ENCODE results near the gene CFAP251.
A peak's percentile ranks its signal among the peaks of the same experiment; 100 is the strongest.
"Not testable (repeated sequence)": the region's sequence is repeated elsewhere in the genome, so short reads cannot be mapped to it uniquely, and the experiment has no call there.

Gene CFAP251, protein sequence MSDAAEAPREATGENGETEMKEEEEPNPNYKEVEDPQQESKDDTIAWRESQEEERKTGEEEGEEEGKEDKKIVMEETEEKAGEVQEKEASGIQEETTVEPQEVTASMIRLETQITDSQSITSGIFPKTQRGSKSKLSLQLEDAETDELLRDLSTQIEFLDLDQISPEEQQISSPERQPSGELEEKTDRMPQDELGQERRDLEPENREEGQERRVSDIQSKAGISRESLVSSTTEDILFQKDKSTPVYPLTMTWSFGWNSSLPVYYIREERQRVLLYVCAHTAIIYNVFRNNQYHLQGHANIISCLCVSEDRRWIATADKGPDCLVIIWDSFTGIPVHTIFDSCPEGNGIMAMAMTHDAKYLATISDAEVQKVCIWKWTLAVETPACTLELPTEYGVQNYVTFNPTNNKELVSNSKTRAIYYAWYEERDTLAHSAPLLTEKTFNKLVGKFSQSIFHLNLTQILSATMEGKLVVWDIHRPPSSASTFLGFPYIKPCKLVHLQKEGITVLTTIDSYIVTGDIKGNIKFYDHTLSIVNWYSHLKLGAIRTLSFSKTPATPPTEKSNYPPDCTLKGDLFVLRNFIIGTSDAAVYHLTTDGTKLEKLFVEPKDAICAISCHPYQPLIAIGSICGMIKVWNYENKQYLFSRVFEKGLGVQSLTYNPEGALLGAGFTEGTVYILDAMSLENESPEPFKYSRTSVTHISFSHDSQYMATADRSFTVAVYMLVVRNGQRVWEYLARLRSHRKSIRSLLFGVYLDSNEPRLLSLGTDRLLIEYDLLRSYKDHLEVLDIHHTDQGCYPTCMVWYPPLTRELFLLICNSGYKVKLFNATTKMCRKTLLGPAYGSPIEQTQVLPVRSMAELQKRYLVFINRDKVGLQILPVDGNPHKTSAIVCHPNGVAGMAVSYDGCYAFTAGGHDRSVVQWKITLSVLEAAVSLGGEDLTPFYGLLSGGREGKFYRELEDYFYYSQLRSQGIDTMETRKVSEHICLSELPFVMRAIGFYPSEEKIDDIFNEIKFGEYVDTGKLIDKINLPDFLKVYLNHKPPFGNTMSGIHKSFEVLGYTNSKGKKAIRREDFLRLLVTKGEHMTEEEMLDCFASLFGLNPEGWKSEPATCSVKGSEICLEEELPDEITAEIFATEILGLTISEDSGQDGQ

DNA sequence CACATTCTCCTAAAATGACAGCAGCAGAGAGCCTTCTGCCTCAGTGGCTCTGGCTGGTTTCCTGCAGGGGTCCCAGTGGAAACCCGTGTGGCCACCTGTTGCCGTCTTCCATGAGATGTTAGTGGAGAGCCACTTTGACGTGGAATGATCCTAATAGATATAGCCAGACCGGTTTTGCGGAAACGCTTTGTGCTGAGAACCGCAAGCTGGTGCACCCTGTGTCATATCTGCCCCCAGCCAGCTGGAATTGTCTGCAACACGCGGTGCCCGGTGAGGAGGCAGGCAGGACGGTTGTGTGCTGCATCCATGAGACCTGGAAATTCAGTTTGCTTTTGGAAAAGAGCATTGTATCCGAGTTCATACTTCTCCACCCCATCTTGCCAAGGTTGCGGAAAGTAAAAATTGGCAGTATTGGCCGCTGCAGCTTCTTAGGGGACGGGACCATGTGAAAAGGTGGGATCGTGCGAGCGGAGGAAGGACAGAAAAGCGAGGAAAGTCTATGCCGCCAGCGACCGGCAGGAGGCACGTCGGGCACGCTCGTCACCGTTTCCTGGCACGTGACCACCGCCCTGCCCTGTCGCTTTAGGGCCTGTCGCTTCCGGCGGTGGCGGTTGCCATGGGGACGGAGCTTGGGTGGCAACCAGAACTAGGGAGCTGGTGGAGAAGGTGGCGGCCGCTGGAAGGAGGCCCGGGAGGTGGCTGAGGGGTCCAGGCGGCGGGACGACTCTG is at the start of gene CFAP251:
Gene CFAP251, plus strand, starts transcription at position 643 of the 729 bp plus-strand sequence. CDS start 2,714 bp downstream, outside the sequence.
- peak; percentile 97 for DNase-seq

DNA sequence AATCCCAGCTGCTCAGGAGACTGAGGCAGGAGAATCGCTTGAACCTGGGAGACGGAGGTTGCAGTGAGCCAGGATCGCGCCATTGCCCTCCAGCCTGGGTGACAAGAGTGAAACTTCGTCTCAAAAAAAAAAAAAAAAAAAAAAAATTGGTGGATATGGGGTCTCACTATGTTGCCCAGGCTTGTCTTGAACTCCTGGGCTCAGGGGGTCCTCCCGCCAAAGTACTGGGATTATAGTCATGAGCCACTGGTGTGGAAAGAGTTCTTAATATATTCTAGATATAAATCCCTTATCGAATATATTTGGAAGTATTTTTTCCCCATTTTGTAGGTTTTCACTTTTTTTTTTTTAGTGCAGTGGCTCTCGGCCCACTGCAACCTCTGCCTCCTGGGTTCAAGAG is 49.2 kb upstream of the CFAP251 start:
- not testable (repeated sequence) for DNase-seq

DNA sequence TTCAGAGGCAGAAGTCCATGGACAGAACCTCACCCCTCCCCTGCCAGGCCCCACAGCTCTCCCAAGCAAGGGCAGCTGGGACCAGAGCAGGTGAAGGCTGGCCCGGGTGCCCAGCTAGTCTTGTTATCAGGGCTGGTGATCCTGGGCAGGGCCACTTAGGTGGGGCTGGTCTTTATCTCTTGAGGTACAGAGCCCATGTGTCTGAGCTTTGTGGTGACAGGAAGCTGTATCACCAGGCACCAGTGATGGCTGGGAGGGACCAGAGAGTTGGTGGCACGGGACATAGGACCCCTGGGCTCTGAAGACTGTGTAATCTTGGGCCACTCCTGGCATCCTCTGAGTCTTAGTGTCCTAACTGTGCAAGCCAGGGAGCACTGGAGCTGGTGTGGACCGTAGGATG is 46.9 kb upstream of the CFAP251 start:
- no peak for DNase-seq

DNA sequence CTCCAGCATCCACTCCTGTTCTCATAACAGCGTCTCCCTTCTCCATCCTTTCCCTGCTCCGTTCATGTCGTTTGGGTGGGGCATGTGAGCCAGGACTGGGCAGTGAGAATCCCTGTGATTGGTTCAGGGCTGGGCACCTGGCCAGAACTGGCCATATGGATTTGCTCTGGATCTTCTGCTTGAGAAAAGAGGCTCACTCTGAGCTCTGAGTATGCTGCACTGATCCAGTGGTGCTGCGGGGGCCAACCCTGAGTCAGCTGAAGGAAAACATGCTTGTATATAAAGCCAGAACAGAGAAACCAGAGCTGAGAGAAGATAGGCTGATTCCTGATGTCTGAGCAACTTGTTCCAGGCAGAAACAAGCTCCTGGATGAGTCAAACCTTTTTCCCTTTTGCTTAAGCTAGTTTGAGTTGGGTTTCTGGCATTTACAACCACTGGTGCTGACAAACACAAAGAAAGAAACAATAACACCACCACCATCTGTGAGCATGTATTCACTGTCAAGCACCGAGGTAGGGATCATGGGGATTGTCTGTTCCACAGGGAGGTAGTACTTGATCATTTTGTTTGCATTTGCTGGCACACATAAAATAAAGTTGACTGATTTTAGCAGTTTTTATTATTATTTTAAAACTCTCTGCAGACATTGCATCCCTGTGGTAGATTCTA is 45.7 kb upstream of the CFAP251 start:
- DNase-seq, result no peak

GRCh38 chr12:121873216-121873569 is 45.2 kb upstream of the CFAP251 start:
- no peak for DNase-seq

DNA sequence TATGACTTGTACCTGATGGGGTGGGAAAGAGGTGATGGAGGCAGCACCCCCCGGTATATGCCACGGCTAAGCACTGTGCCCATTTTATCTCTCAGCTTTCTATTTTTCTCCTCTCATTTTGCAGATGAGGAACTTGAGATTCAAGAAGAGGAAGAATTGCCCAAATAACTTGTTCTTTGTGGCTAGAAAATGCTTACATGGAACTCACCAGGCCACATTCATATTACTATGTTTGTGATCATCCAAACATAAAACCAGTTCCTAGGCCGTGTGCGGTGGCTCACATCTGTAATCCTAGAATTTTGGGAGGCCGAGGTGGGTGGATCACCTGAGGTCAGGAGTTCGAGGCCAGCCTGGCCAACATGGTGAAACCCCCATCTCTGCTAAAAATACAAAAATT is 44.3 kb upstream of the CFAP251 start:
- no peak for DNase-seq

- no peak for DNase-seq
Observed at GRCh38 chr12:121875582-121875981, 42.8 kb upstream of the CFAP251 start.

DNA sequence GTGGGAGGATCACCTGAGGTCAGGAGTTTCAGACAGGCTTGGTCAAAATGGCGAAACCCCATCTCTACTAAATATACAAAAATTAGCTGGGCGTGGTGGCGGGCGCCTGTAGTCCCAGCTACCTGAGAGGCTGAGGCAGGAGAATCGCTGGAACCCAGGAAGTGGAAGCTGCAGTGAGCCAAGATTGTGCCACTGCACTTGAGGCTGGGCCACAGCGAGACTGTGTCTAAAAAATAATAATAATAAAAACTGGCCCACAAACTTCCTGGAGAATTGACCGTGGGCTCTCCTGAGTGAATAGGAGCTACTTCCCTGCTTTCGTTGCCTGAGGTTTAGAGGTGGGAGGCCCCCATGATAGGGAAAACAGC is 42.3 kb upstream of the CFAP251 start:
- DNase-seq, result not testable (repeated sequence)

- no peak for DNase-seq
Observed at GRCh38 chr12:121883315-121883660, 35.1 kb upstream of the CFAP251 start.

DNA sequence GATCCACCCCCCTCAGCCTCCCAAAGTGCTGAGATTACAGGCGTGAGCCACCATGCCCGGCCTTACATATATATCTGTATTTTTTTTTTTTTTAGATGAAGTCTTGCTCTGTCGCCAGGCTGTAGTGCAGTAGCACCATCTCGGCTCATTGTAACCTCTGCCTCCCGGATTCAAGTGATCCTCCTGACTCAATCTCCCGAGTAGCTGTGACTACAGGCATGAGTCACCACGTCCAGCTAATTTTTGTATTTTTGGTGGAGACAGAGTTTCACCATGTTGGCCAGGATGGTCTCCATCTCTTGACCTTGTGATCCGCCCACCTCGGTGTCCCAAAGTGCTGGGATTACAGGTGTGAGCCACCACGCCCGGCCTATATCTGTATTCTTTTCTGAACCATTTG is 33.3 kb upstream of the CFAP251 start:
- not testable (repeated sequence) for DNase-seq

GRCh38 chr12:121888083-121888477 is 30.3 kb upstream of the CFAP251 start:
- DNase-seq, result no peak

GRCh38 chr12:121888478-121889273 is 29.7 kb upstream of the CFAP251 start, which contains the start of gene PSMD9:
TSS of gene PSMD9 (plus strand) at chr12:121888790. CDS start at chr12:121888857, 67 bp downstream.
- DNase-seq, result peak; percentile 96

DNA sequence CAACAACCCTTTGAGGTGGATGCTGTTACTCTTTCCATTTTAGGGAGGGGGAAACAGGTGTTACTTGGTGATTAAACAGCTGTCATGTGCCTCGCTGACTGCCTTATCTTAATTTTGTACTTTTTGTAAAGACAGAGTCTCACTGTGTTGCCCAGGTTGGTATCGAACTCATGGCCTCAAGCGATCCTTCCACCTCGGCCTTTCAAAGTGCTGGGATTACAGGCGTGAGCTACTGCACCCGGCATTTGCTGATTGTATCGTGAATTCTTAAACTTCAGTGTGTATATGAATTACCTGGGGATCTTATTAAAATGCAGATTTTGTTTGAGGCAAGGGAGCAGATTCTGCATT is 29.1 kb upstream of the CFAP251 start:
- no peak for DNase-seq

DNA sequence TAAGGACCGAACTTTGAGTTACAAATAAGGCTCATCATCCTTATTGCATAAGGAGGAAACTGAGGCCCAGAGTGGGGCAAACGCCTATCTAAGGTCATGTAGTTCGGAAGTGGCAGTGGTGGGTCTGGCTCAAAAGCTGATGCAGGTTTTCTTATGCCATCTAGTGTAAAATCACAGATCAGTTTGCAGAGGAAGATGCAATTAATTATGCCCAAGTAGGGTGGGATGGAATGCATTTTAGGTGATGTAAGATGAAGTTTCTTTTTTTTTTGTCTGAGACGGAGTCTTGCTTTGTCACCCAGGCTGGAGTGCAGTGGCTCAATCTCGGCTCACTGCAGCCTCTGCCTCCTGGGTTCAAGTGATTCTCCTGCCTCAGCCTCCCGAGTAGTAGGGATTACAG is 28.7 kb upstream of the CFAP251 start:
- DNase-seq, result not testable (repeated sequence)

- no peak for DNase-seq
Observed at GRCh38 chr12:121892673-121893561, 25.5 kb upstream of the CFAP251 start.

- DNase-seq, result no peak
Observed at GRCh38 chr12:121893961-121894460, 24.4 kb upstream of the CFAP251 start.

DNA sequence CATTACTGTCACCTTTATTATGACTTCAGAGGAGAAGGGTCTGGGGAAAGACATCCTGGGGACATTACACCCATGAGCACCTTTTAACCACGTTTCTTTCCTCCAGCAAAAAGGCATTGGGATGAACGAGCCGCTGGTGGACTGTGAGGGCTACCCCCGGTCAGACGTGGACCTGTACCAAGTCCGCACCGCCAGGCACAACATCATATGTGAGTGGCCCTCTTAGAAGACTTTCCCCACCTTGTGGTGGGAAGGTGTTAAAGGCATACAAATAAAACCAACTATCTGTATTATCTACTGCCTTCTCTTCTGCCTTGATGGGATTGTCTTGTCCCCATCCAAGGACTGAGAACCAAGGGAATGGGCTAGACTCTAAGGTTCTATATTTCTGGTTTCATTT is 23.8 kb upstream of the CFAP251 start:
- no peak for DNase-seq

GRCh38 chr12:121898287-121898686 is 20.1 kb upstream of the CFAP251 start:
- no peak for DNase-seq

GRCh38 chr12:121899590-121899989 is 18.8 kb upstream of the CFAP251 start:
- DNase-seq, result no peak

DNA sequence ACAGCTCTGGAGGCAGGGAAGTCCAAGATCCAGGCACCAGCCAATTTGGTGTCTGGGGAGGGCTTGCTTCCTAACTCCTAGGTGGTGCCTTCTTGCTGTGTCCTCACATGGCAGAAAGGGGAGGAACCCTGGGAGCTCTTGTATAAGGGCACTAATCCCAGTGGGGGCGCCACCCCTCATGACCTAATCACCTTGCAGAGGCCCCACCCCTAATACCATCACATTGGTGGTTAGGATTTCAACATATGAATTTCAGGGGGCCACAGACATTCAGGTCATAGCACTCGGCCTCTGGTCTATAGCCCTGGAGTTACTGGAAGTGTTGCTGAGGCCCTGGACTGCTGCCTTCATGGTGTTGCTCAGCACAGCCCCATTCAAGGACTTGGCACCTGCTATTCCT is 15.2 kb upstream of the CFAP251 start:
- no peak for DNase-seq
